ENCODE results near the gene FGD2. TPM values are rescaled to one million over a fixed set of nuclear protein-coding genes. Genes with fewer than 3 reads are reported as not detected.

Gene FGD2
- total and polyA plus RNA-seq, 9 of the 15 experiments (the other 6 are each of a cell fraction or from before 2014, with no cell fraction given): 0.09 TPM; not detected in 8

DNA sequence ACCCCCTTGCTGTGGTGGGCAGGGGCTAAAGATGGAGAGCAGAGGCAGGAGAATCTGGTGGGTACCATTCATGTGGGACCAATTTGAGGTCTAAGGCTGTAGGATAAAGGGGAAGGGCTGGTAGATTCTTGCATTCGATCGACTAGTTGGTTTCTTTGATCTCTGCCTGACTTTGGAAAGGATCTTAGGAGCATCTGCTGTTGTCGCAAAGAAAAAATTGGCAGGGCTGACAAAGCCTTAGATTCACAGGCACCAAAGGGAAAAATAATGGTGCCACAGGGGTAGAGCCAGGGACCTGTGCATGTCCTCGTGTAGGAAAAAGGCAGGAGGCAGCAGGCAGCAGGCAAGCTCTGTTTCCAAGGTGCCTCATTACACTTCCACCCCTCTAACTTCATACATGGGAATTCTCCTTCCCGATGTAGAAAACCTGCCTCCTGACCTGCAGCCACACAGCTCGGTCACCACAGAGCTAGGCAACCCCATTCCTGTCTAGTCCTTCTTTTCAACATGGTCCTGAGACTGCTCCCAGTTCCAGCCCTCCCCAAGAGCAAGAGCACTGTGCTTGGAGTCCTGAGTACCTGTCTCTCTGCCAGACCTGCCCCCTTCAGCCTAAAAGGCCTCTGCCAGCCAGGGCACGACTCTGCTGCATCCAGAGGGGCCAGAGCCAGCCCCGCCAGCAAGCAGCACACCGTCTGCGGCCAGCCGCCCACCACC is 71.9 kb downstream of the FGD2 start:
- BruUV-seq (replicated peaks): no TSS peak
- H3K9me1 ChIP-seq (ENCODE audit: control insufficient read depth, insufficient read depth, low read length): no peaks in the 10 kb centered on the region
- FAIRE-seq (no peak), DNase-seq (ENCODE audit: extremely low read depth in 1 of 4, low spot score in 3 of 4) (no peak), ATAC-seq (no peak)
- no peak overlapping the region for H3K27ac ChIP-seq (ENCODE audit: extremely low read depth, low read depth, low read length)
- H3K4me2 ChIP-seq (ENCODE audit: insufficient read depth, low read length): no peak overlapping the region
- no peaks in the 10 kb centered on the region for H3K36me3 ChIP-seq (ENCODE audit: control insufficient read depth, insufficient read depth, low read length)
- intact Hi-C loops (cut with micrococcal nuclease): no loop called here
- H2AFZ ChIP-seq (ENCODE audit: low read depth, low read length): peak overlapping the region; percentile 36
- no peaks in the 10 kb centered on the region for H4K20me1 ChIP-seq (replicated peaks; ENCODE audit: control insufficient read depth, insufficient read depth, low read length)
- H3K79me2 ChIP-seq (ENCODE audit: control insufficient read depth, insufficient read depth, low read length): no peaks in the 10 kb centered on the region
- peaks cover 10 to 13% of the 10 kb centered on the region in 2 experiments; a peak in 3 of 5 replicates for H3K4me1 ChIP-seq (replicated peaks in 1 of 2; ENCODE audit: control insufficient read depth in 2 of 2, insufficient read depth in 2 of 2, low read length in 2 of 2)
- H3K27me3 ChIP-seq (ENCODE audit: control insufficient read depth in 2 of 2, insufficient read depth in 2 of 2, low read length in 2 of 2): no peaks in the 10 kb centered on the region
- no peaks in the 10 kb centered on the region for H3K9me3 ChIP-seq (replicated peaks; ENCODE audit: control insufficient read depth, insufficient read depth, low read depth, low read length)
- peak overlapping the region in 1 of 2 experiments; percentile 64; a peak in 2 of 4 replicates for H3K9ac ChIP-seq (ENCODE audit: insufficient read depth in 1 of 2, low read depth in 2 of 2, low read length in 2 of 2)
- no peak overlapping the region for H3K4me3 ChIP-seq
- CTCF ChIA-PET (ENCODE audit: low intra/inter-chr PET ratio): no interaction called here
- TF ChIP-seq POLR3G (IDR thresholded peaks at IDR 0.05; ENCODE audit: extremely low read depth, insufficient read length, insufficient replicate concordance) (no peak), CBX5 (IDR thresholded peaks at IDR 0.05; ENCODE audit: borderline replicate concordance, low read depth) (no peak), TRIM28 (IDR thresholded peaks at IDR 0.05) (no peak)
- TF ChIP-seq, protein P1, sequence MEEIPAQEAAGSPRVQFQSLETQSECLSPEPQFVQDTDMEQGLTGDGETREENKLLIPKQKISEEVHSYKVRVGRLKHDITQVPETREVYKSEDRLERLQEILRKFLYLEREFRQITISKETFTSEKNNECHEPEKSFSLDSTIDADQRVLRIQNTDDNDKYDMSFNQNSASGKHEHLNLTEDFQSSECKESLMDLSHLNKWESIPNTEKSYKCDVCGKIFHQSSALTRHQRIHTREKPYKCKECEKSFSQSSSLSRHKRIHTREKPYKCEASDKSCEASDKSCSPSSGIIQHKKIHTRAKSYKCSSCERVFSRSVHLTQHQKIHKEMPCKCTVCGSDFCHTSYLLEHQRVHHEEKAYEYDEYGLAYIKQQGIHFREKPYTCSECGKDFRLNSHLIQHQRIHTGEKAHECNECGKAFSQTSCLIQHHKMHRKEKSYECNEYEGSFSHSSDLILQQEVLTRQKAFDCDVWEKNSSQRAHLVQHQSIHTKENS (CRISPR knock-in tag; IDR thresholded peaks at IDR 0.05): no peak
- TF ChIP-seq, protein P2, sequence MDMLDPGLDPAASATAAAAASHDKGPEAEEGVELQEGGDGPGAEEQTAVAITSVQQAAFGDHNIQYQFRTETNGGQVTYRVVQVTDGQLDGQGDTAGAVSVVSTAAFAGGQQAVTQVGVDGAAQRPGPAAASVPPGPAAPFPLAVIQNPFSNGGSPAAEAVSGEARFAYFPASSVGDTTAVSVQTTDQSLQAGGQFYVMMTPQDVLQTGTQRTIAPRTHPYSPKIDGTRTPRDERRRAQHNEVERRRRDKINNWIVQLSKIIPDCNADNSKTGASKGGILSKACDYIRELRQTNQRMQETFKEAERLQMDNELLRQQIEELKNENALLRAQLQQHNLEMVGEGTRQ (CRISPR knock-in tag; IDR thresholded peaks at IDR 0.05): no peak
- in situ Hi-C loops (cut with MboI): no loop called here
- POLR2A ChIA-PET: interaction anchor here (0.6 kb wide), 1 partner anchor 34 kb away, joined by 3 read pairs; no protein-coding TSS in a partner anchor
- 62% methylated on average over 11 of the region's 11 CpGs for WGBS (ENCODE audit: insufficient coverage, low coverage, missing lambda C conversion rate)
